Activated CD4-positive, alpha-beta T cell treated with anti-CD3 and anti-CD28 coated beads for 36 hours (primary cell): ENCODE measurements around the gene KIF26B. TPM values are rescaled to one million over a fixed set of nuclear protein-coding genes. Genes with fewer than 3 reads are reported as not detected.

Source experiments
- ATAC-seq: fragments of 200-7000 bp; cut with Tn5 transposase; one replicate; pipeline ENCODE4 v1.10.0; 2021; ENCODE audit warnings: mild to moderate bottlenecking, moderate library complexity
- CTCF ChIA-PET: fragments of 350-600 bp; sonication (Branson Sonifier 250); formaldehyde crosslinking; loops from one replicate; lab custom pipeline; 2021; ENCODE audit warnings: antibody characterized with exemption; lab: Charles Lee
- POLR2A ChIA-PET: fragments of 350-600 bp; sonication (Branson Sonifier 250); formaldehyde crosslinking; loops from one replicate; lab custom pipeline; 2021; ENCODE audit warnings: antibody characterized with exemption, inconsistent platforms; lab: Charles Lee
- DNase-seq: peaks from one replicate; pipeline ENCODE4 v3.0.0-alpha.2; 2020
- H3K27ac Mint-ChIP-seq: one replicate; pipeline ENCODE4 v1.8.0; 2021; ENCODE audit warnings: mixed read lengths
- H3K27me3 Mint-ChIP-seq: one replicate; pipeline ENCODE4 v1.8.0; 2021; ENCODE audit warnings: mixed read lengths
- H3K36me3 Mint-ChIP-seq: one replicate; pipeline ENCODE4 v1.8.0; 2021; ENCODE audit warnings: low read depth, mixed read lengths
- H3K4me1 Mint-ChIP-seq: one replicate; pipeline ENCODE4 v1.8.0; 2021; ENCODE audit warnings: mixed read lengths
- H3K4me3 Mint-ChIP-seq: one replicate; pipeline ENCODE4 v1.8.0; 2021; ENCODE audit warnings: mild to moderate bottlenecking, moderate library complexity, mixed read lengths
- H3K9me3 Mint-ChIP-seq: one replicate; pipeline ENCODE4 v1.8.0; 2021; ENCODE audit warnings: low read depth, mixed read lengths
- intact Hi-C, 2 experiments: fragments of 100-400 bp; cut with DNase I in 1 of 2; cut with micrococcal nuclease in 1 of 2; formaldehyde crosslinking; loops; one replicate each; pipeline versions ENCODE4 v1.14.2 to v1.15.1; 2022 to 2024; cut with DNase I, micrococcal nuclease
- total RNA-seq, 2 experiments: library from RNA; stranded (reverse); gene quantifications; one replicate each; pipeline ENCODE4 v1.2.3, GENCODE V29; 2021

KIF26B gene
- total RNA-seq, 2 experiments from 2014 or later, result 0.16 to 0.23 TPM

DNA sequence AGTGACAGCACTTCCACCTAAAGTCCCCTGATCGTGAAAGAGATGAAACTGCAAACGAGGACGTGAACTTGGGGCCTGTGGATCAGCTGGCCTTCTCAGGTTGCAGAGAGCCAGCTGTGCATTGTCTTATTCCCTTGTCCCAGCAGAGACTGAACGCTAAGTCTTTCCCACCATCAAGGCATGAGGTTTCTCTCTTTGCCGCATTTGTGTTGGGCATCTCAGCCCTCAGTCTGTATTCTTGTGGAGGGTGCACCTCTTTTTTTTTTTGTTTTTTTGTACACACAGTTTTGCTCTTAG, 71.4 kb downstream of the KIF26B start:
- H3K27ac Mint-ChIP-seq, result no peak overlapping the region
- ATAC-seq, result no peak
- CTCF ChIA-PET, result no interaction called here
- peaks cover 2% of the 10 kb centered on the region for H3K27me3 Mint-ChIP-seq
- no peaks in the 10 kb centered on the region for H3K4me1 Mint-ChIP-seq
- no peaks in the 10 kb centered on the region for H3K36me3 Mint-ChIP-seq
- intact Hi-C loops, result no loop called here
- no peak for DNase-seq
- POLR2A ChIA-PET, result no interaction called here
- H3K9me3 Mint-ChIP-seq, result no peaks in the 10 kb centered on the region
- H3K4me3 Mint-ChIP-seq, result no peak overlapping the region

DNA sequence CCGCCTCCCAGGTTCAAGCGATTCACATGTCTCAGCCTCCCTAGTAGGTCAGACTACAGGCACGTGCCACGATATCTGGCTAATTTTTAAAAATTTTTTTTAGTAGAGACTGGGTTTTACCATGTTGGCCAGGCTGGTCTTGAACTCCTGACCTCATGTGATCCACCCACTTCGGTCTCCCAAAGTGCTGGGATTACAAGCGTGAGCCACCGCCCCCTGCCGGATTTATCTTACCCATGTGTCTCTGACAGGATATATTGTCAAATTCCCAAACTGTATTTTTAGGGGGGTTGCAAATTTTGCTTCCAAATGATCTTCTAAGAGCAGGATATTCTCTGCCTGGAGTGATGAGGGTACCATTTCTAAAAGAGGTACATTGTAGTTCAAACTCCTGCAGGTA, 74.3 kb downstream of the KIF26B start:
- DNase-seq (no peak), ATAC-seq (no peak)
- Mint-ChIP-seq H3K36me3 (no peaks in the 10 kb centered on the region), H3K4me3 (no peak overlapping the region), H3K9me3 (no peaks in the 10 kb centered on the region), H3K27me3 (peaks cover 2% of the 10 kb centered on the region), H3K4me1 (no peaks in the 10 kb centered on the region), H3K27ac (no peak overlapping the region)
- intact Hi-C loops, result no loop called here
- CTCF ChIA-PET, result no interaction called here
- POLR2A ChIA-PET, result no interaction called here

DNA sequence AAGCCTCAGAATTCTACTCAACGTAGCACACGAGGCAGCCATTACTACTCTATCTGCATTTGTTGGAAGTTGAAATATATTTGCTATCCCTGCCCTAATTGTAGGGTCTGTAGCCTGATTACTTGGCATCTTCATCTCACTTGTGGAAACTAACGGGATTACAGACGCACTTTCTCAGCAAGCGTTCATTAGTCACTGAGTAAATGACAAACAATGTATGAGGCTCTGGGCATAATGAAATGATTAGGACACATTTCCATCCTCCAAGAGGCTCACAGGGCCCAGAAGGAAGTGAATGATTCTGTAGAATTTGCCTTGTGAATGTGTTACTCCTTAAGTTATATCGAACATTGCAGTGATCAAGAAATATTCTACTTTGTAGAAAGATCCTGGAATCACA, 78.1 kb downstream of the KIF26B start:
- H3K27me3 Mint-ChIP-seq, result peaks cover 2% of the 10 kb centered on the region
- intact Hi-C loops, result no loop called here
- H3K4me3 Mint-ChIP-seq, result no peak overlapping the region
- H3K4me1 Mint-ChIP-seq, result no peaks in the 10 kb centered on the region
- H3K9me3 Mint-ChIP-seq, result no peaks in the 10 kb centered on the region
- ChIA-PET POLR2A (no interaction called here), CTCF (no interaction called here)
- H3K36me3 Mint-ChIP-seq, result no peaks in the 10 kb centered on the region
- no peak for ATAC-seq
- H3K27ac Mint-ChIP-seq, result no peak overlapping the region
- no peak for DNase-seq

DNA sequence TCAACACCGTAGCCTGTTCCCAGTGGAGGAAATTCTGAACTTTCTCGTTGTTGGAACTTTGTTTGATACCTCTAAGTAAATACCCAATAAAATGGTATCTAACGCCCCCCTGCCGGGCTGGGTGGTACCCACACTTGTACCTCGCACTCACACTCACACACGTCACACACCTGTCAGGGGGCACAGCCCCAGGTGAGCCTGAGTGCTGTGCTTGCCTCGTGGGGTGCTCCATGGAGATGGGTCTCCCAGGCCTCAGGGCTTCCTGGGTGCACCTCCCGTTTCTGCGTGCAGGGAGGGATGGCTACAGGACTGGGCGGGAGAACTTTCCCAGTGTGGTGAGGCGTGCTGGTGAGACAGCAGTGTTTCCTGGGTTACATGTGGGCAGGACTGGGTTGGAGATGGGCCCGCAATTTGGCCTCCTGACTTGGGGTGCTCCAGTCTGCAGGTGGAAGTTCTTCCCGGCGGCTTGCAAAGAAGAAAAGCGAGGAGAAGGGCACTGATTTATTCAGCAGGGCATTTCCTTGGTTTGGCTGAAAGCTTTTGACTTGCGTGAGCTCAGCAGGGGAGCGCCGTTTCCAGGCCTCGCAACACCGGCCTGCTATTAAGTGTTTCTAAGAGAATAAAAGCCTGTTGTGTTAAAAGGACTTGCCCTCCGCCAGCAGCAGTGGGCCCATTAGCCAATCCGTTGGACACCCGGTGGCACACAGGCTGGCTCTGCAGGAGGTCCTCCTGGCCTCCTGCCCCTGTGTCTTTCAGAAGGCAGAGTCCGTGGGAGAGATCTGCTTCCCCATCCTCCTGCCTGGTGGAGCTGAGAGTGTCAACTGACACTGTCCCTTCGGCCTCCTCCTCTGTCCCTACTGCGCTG, 79.7 kb downstream of the KIF26B start:
- POLR2A ChIA-PET, result interaction anchor here (0.6 kb wide), 1 partner anchor 718 kb away, joined by 3 read pairs; no protein-coding TSS in a partner anchor

DNA sequence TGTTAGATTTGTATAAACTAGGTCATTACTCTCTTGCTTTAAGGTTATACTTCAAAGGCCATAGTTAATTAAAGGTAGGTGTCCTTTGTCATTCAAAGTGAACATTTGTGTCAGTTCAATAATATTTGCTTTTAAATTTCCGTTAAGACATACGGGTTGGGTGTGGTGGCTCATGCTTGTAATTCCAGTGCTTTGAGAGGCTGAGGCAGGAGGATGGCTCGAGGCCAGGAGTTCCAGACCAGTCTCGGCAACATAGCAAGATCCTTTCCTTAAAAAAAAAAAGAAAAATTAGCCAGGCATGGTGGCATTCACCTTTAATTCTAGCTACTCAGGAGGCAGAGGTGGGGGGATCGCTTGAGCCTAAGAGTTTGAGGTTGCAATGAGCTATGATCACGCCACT, 80.4 kb downstream of the KIF26B start:
- no peaks in the 10 kb centered on the region for H3K36me3 Mint-ChIP-seq
- no peaks in the 10 kb centered on the region for H3K4me1 Mint-ChIP-seq
- H3K27me3 Mint-ChIP-seq, result peaks cover 7% of the 10 kb centered on the region
- DNase-seq, result no peak
- CTCF ChIA-PET, result interaction anchor here (0.6 kb wide), 1 partner anchor 282 kb away, joined by 3 read pairs; no protein-coding TSS in a partner anchor
- intact Hi-C loops, result no loop called here
- POLR2A ChIA-PET, result interaction anchor here (0.6 kb wide), 1 partner anchor 717 kb away, joined by 3 read pairs; no protein-coding TSS in a partner anchor
- no peak overlapping the region for H3K27ac Mint-ChIP-seq
- no peak overlapping the region for H3K4me3 Mint-ChIP-seq
- no peaks in the 10 kb centered on the region for H3K9me3 Mint-ChIP-seq
- no peak for ATAC-seq

More for the DNA sequence above, 79.7 kb downstream of the KIF26B start:
- Mint-ChIP-seq H3K9me3 (no peaks in the 10 kb centered on the region), H3K4me3 (no peak overlapping the region), H3K36me3 (no peaks in the 10 kb centered on the region), H3K27me3 (peaks cover 6% of the 10 kb centered on the region), H3K4me1 (no peaks in the 10 kb centered on the region), H3K27ac (no peak overlapping the region)
- intact Hi-C loops, result no loop called here
- ATAC-seq, result no peak
- no peak for DNase-seq
- CTCF ChIA-PET, result no interaction called here

DNA sequence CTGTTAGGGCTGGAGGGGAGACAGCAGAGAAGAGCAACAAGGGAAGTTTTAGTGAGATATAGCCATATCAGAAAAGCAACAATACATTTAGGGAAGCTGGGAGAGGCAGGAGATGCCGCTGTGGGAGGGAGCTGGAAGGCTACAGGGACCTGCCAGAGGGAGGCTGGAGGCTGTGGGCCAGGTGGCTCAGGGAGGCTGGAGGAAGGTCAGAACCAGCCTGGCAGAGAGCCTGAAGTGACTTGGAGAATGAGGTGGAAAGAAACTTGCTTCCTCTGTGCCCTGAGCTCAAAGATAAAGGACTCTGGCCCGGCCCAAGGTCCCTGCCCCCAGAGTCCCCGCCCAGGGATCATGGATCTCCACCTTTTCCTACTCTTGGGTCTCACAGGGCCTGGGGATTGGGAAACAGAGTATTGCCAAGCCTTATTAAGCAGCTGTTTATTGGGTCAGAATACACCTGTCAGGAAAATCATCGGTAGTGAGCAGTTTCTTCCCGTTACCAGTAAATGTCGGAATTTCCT, 85.9 kb downstream of the KIF26B start:
- POLR2A ChIA-PET, result no interaction called here
- no peaks in the 10 kb centered on the region for H3K36me3 Mint-ChIP-seq
- H3K4me3 Mint-ChIP-seq, result no peak overlapping the region
- DNase-seq (no peak), ATAC-seq (no peak)
- H3K9me3 Mint-ChIP-seq, result no peaks in the 10 kb centered on the region
- intact Hi-C loops, result no loop called here
- H3K4me1 Mint-ChIP-seq, result no peaks in the 10 kb centered on the region
- CTCF ChIA-PET, result no interaction called here
- no peak overlapping the region for H3K27ac Mint-ChIP-seq
- peaks cover 10% of the 10 kb centered on the region for H3K27me3 Mint-ChIP-seq

DNA sequence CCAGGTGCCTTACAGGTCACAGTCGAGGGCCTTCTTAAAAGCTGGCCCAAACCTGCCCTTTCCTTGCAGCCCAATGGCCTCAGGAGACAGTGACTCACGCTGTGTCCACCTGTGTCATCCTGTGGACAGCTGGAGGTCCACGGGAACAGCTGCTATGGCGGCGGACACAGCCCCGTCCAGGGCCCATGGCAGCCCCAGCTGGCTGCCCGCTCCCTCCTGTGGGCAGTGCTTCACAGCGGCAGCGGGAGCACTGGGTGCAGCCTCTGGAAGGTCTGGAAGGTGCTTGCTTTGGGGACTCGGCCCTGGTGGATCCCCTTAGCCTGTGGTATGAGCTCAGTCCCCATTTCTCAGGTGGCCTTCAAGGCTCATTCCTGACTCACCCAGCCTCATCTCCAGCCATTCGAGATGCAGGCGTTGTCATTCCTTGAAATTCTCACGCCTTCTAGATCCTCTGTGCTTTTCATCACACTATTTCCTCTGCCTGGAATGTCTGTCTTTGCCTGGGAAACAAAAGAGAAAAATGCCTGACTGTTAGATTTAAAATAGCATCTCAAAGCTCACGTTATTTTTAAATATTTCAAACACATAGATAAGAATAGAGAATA, 86.8 kb downstream of the KIF26B start:
- intact Hi-C loops, result no loop called here
- Mint-ChIP-seq H3K36me3 (no peaks in the 10 kb centered on the region), H3K27me3 (peaks cover 10% of the 10 kb centered on the region), H3K4me3 (no peak overlapping the region), H3K9me3 (no peaks in the 10 kb centered on the region), H3K4me1 (no peaks in the 10 kb centered on the region), H3K27ac (no peak overlapping the region)
- CTCF ChIA-PET, result interaction anchor here (0.5 to 0.8 kb wide), 2 partner anchors 76 to 84 kb away, joined by 3 read pairs; no protein-coding TSS in a partner anchor
- POLR2A ChIA-PET, result no interaction called here
- ATAC-seq, result no peak
- DNase-seq, result no peak

DNA sequence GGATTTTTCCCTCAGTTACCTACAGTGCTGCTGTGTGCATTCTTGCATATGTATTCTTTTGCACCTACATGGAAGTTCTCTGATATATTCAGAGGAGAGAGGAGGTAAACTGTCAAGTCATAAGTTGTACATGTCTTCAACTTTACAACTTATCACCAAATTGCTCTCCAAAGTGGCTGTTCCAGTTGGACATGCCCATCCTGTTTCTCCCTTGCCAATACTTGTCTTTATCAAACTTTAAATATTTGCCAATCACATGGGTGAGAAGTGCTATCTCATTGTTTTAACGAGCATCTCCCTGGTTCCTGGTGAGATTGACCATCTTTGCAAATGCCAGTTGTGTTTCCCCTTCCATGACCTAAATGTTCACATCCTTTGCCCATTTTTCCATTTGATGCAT, 88.2 kb downstream of the KIF26B start:
- DNase-seq (no peak), ATAC-seq (no peak)
- Mint-ChIP-seq H3K36me3 (no peaks in the 10 kb centered on the region), H3K4me3 (no peak overlapping the region), H3K4me1 (no peaks in the 10 kb centered on the region), H3K27me3 (peaks cover 8% of the 10 kb centered on the region), H3K27ac (no peak overlapping the region), H3K9me3 (no peaks in the 10 kb centered on the region)
- ChIA-PET POLR2A (no interaction called here), CTCF (no interaction called here)
- intact Hi-C loops, result no loop called here

DNA sequence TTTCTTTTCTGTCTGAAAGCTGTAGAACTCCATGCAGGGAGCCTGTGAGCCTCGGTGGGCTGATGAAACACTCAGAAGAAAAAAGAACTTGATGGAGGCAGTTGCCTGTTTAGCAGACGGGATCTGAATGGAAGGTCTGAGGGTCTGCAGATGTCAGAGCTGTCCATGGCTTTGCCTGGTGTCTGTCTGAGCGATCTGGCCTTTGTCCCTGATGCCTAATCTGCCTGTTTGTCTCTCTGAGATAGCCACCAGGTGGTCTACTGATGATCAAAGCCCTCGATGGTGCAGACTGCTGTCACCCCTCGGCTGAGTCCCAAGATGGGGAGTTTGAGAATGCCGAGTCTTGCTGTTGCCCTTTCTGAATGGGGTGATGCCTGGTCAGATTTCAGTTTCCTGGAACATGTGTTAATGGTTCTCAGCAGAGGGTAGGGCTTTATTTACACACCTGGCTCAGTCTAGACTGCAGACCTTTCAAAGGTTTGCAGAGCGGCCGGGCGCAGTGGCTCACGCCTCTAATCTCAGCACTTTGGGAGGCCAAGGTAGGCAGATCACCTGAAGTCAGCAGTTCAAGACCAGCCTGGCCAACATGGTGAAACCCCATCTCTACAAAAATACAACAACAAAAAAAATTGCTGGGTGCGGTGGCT, 90.4 kb downstream of the KIF26B start:
- Mint-ChIP-seq H3K27me3 (peaks cover 3% of the 10 kb centered on the region), H3K27ac (no peak overlapping the region), H3K4me3 (no peak overlapping the region), H3K9me3 (no peaks in the 10 kb centered on the region), H3K4me1 (no peaks in the 10 kb centered on the region), H3K36me3 (no peaks in the 10 kb centered on the region)
- POLR2A ChIA-PET, result no interaction called here
- no peak for ATAC-seq
- intact Hi-C loops, result no loop called here
- DNase-seq, result no peak
- CTCF ChIA-PET, result no interaction called here

DNA sequence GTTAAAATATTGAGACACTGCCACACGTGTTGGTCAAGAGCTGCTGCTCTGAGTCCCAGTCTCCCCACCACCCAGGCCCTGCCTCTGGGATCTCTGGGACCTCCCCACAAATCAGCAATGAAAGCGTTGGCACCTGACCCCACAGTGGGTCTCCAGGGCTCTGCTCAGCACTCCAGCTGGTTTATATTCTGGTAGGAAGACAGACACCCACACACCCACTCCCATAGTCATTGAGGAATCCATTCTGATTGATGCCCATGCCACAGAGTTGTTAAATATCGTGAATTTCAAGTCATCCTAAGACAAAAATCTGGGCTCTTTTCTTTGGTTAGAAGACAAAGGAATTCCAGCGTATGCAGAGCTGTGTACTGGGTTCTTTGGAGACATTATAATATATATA, 91.6 kb downstream of the KIF26B start:
- H3K36me3 Mint-ChIP-seq, result no peaks in the 10 kb centered on the region
- ChIA-PET POLR2A (no interaction called here), CTCF (no interaction called here)
- H3K9me3 Mint-ChIP-seq, result no peaks in the 10 kb centered on the region
- no peak for DNase-seq
- no peak overlapping the region for H3K4me3 Mint-ChIP-seq
- no peaks in the 10 kb centered on the region for H3K27me3 Mint-ChIP-seq
- intact Hi-C loops, result no loop called here
- no peak overlapping the region for H3K27ac Mint-ChIP-seq
- no peak for ATAC-seq
- H3K4me1 Mint-ChIP-seq, result no peaks in the 10 kb centered on the region

DNA sequence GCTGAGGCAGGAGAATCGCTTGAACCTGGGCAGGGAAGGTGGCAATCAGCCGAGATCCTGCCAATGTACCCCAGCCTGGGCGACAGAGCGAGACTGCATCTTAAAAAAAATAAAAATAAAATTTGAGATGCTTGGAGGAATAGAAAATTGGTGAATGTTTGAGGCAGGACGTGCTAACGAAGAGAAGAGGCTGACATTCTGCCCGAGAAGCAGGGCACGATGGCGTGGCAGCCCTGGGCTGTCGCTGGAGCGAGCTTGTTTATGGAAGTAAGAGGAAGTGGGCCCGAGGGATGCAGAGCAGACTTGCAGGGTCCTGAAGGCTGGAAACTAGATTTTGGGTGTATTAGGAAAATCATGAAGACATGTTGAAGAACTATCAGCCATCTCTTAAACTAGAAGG, 92.6 kb downstream of the KIF26B start:
- H3K36me3 Mint-ChIP-seq, result no peaks in the 10 kb centered on the region
- CTCF ChIA-PET, result no interaction called here
- H3K4me1 Mint-ChIP-seq, result no peaks in the 10 kb centered on the region
- ATAC-seq (no peak), DNase-seq (no peak)
- intact Hi-C loops, result no loop called here
- H3K4me3 Mint-ChIP-seq, result no peak overlapping the region
- POLR2A ChIA-PET, result no interaction called here
- H3K27me3 Mint-ChIP-seq, result no peaks in the 10 kb centered on the region
- H3K9me3 Mint-ChIP-seq, result no peaks in the 10 kb centered on the region
- H3K27ac Mint-ChIP-seq, result no peak overlapping the region
